ENCODE data around the gene TMPRSS4.

DNA sequence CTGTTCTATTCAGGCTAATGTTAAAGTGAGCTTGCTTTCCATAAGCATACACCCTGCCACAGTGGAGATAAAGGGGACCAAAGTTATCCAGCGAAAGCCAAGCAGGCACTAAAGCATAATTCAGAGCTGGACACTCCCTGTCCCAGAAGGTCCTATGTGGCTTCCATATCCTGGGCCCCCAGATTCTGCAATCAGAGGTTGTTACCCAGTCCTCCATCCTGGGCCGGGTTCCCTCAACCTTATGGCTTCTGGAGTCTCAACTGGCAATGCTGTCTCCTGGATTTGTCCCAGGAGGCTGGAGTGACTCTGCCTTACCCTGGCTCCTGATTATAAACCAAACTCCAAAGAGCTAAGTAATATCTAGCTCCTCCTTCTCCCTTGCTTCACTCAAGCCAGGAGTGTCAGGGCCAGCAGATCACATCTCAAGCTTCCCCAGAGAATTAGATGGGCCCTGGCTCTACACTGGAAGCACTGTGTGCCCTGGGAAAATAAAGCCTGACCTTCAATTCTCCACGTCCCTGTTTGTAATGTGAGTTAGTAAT lies 23.9 kb downstream of the TMPRSS4 start:
- TF ChIP-seq POLR2A (IDR thresholded peaks at IDR 0.05), result no peak
- TF ChIP-seq, protein P1, sequence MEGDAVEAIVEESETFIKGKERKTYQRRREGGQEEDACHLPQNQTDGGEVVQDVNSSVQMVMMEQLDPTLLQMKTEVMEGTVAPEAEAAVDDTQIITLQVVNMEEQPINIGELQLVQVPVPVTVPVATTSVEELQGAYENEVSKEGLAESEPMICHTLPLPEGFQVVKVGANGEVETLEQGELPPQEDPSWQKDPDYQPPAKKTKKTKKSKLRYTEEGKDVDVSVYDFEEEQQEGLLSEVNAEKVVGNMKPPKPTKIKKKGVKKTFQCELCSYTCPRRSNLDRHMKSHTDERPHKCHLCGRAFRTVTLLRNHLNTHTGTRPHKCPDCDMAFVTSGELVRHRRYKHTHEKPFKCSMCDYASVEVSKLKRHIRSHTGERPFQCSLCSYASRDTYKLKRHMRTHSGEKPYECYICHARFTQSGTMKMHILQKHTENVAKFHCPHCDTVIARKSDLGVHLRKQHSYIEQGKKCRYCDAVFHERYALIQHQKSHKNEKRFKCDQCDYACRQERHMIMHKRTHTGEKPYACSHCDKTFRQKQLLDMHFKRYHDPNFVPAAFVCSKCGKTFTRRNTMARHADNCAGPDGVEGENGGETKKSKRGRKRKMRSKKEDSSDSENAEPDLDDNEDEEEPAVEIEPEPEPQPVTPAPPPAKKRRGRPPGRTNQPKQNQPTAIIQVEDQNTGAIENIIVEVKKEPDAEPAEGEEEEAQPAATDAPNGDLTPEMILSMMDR (IDR thresholded peaks at IDR 0.05), result no peak

Measured in esophagus squamous epithelium (tissue), 4 donors.